HG03045 (cell line): ENCODE data around the gene SUPT3H.

Source experiments
- ATAC-seq: cut with Tn5 transposase; IDR thresholded peaks from one replicate; pipeline ENCODE4 v1.9.1; 2021; ENCODE audit warnings: mild to moderate bottlenecking, moderate library complexity; ENCODE audit not compliant: unreplicated experiment

Gene SUPT3H

GRCh38 chr6:44856479-44856878 is 521.3 kb downstream of the SUPT3H start:
- no peak for ATAC-seq

DNA sequence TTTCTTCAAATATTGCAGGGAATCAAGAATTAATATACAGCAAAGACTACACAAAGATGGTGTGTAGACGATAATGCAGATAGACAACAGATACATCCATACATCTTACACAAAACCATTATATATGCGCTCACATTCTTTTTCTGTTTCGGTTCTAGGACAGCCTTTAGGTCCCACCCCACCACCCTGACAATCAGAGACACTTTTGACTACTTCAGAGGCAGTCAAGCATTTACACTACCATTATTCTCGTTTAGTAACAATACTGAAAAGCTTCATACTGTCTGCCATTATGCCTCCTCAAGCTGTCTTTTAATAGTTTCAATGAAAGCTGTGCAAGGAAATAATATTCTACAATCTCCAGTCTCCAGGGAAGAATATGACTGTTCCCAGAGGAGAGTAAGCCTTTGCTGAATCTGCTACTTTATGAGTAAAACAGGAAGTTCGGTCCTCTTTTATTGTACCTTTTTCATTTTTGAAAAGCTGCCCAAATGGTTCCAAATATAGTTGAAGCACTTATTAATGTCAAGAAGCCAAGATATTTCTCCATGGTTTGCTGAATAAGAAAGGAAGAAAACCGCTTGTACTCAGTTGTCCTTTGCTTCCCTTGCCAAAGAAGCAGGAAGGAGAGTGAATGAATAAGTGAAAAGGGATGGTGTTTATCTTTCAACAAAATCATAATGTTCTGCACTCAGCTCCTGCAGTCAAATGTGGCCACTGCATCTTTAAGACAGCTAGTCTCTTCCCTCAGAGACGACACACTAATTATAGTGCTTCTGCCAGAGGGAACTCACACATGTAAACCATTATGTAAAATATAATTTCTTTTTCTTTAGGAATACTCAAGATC is 521.9 kb downstream of the SUPT3H start:
- ATAC-seq: no peak

- ATAC-seq: no peak
These were observed 522.9 kb downstream of the SUPT3H start for GRCh38 chr6:44854712-44855443.

DNA sequence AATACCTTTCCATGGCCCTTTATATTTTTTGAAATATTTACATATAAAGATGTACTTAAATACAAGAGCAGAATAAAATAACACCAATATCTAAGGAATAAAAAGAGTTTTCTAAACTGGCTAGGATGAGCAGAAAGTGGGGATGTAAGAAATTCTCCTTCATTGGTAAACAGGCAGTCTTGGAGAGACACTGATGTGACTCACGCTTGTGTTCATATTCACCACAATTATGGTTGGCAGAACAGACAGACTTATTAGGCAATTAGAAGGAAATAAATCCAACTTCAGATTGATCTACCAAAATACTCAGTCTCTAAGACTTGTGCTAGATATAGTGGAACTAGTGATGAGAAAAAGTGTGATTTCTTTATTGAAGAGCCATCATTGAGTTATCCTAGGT is 526.6 kb downstream of the SUPT3H start:
- no peak for ATAC-seq

DNA sequence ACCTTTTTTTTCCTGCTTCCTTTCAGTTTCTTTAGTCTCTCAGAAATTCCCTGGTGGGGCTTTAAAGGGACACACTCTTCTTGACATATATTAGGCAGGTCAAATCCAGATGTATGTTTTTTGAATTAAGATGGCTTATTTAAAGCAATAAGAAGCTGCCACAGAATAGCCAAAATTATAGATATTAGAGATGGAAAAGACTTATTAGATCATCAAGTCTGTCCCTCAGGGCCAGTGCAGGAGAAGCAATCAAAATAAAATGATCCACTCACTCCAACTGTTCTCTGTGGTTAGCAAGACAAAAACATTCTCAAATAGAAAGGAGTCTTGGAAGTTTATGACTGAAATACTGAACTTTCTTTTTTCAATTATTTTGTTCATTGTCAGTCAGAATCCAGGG is 527.4 kb downstream of the SUPT3H start:
- no peak for ATAC-seq

- no peak for ATAC-seq
These were observed 527.9 kb downstream of the SUPT3H start for GRCh38 chr6:44849806-44850205.

GRCh38 chr6:44843734-44844133 is 534.0 kb downstream of the SUPT3H start:
- ATAC-seq: no peak

DNA sequence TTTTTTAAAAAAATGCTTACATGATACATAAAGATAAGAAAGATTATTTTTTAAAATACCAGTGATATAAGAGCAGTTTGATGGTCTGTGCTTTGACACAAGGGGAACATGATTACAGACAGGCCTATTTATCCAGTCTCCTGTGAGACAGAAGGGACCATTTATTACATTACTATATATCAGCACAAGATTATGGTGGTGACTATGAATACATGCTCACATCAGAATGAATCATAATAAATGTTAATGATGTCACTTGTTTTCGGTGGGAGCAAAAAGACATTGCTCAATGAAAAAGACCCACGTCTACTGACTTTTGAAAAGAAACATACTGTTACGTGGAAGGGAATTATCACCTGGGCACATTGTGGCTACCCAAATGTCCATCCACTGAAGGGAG is 535.1 kb downstream of the SUPT3H start:
- ATAC-seq: no peak

GRCh38 chr6:44841829-44842228 is 535.9 kb downstream of the SUPT3H start:
- ATAC-seq: no peak

DNA sequence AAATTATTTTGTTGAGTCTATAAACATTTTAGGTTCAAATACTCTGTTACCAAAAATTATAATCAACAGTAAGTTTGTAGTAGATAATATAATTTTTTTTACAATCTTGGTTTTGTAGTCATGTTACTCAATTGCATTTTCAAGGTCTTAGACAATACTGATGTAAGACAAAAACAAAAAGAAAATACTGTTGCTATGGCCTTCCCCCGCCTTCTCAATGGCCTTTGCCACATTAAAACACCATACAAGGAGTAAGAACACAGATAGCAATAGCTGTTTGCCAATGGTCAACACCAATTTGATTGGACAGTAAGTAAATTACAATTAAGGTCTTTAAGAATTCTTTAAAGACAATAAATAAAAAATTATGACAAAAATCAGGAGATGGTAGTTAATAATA is 540.0 kb downstream of the SUPT3H start:
- no peak for ATAC-seq

- no peak for ATAC-seq
These were observed 540.5 kb downstream of the SUPT3H start for GRCh38 chr6:44837255-44837654.

DNA sequence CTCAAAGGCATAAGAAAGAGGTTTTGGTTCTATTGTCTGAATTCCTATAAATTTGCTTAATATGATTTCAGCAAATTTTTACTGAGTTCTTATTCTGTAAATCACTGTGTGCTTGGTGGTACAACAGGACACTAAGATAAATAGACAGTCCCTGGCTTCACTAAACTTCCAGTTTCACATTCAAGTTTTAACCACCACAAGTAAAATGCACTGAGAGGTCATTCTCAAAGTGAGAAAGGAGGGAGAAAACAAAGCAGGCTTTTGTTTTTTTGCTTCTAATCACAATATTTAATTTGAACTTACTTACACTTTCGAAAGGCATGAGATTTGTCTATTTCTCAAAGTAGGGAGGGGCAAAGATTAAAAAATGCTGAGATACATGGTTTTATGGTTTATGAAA is 544.5 kb downstream of the SUPT3H start:
- no peak for ATAC-seq

GRCh38 chr6:44831002-44831610 is 546.6 kb downstream of the SUPT3H start:
- no peak for ATAC-seq

- no peak for ATAC-seq
These were observed 547.9 kb downstream of the SUPT3H start for GRCh38 chr6:44829836-44830235.

DNA sequence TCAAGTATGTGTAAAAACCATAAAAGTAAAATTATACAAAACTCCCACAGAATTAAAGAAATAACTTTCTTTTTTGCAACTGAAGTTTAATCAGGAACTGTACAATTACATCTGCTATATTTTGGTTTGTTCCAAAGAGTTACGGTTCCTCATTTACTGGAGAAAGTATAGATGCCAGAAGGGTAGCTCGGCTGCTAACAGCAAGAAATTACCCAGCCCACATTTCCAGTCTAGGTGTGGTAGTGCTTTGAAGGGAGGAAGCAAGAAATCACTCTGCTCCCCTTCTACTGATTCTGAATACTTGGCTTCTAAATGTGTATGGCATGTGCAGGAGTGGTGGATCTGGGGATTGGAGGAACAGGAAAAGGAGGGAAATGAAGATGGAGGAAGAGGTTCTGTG is 549.0 kb downstream of the SUPT3H start:
- ATAC-seq: no peak

GRCh38 chr6:44826025-44826676 is 551.6 kb downstream of the SUPT3H start:
- no peak for ATAC-seq

DNA sequence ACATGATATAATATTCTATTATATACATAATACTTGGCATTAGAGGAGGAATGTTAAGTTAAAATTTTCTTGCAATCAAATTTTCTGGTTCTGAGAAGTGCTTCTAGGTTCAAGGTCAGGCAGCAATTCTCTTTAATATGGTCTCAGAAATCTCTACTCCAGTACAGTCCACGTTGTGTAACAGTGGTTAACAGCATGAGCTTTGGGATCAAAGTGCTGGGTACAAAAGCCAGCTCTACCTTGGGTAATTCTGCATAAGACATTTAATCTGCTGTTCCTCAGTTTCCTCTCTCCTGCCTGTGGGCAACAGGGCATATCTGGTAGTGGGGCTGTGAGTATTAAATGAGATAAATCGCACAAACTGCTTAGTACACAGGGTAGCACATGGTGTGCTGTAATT is 552.5 kb downstream of the SUPT3H start:
- no peak for ATAC-seq

DNA sequence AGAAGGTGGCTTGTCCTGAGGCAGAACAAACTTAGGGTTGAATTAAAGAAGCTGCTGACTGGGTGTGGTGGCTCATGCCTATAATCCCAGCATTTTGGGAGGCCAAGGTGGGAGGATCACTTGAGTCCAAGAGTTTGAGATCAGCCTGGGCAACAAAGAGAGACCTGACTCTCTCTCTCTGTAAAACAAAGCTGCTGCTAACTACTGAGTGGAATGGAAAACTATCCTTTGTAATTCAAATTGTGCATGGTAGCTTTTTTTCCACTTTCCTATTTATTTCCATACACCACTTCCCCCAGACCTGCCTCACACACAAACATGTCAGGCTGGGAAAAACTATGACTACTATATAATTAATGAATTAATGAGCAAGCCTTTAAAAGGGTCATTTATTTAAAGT is 553.2 kb downstream of the SUPT3H start:
- no peak for ATAC-seq

DNA sequence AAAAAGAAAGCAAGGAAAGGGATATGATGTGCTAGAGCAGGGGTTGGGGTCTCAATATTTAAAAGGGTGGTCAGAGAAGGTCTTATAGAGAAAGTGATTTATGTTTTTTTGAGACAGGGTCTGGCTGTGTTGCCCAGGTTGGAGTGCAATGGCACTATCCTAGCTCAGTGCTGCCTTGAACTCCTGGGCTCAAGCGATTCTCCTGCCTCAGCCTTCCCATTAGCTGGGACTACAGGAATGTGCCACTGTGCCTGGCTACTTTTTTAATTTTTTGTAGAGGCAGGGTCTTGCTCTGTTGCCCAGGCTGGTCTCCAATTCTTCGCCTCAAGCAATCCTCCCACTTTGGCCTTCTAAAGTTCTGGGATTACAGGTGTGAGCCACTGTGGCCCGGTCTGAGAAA is 557.0 kb downstream of the SUPT3H start:
- ATAC-seq: no peak

- ATAC-seq: no peak
These were observed 557.4 kb downstream of the SUPT3H start for GRCh38 chr6:44820321-44820720.

DNA sequence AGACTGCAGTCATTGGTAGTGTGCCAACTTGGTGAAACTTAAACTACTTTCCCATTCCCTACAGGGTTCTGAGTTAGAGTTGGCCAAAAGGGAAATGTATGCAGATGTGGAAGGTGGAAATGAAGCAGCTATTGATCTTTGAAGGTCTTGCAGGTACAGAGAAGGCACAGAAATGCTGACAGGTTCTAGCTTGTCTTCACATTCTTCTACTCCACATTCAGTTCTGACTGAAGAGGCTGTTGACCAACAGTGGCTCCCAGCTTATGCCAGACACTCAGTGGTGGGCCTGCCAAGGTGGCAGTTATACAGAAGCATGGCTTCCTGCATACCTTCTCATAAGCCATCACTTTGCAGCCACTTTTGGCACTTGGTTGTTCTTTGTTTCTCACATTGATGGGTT is 566.3 kb downstream of the SUPT3H start:
- ATAC-seq: no peak
